Keratinocyte (primary cell): Measurements from ENCODE around the gene GNB1L. TPM values are rescaled to one million over a fixed set of nuclear protein-coding genes. Genes with fewer than 3 reads are reported as not detected.

Source experiments
- DNase-seq: peaks from one replicate; pipeline ENCODE4 v3.0.0-alpha.2; 2011; ENCODE audit warnings: low read depth, missing footprints, low spot score
- FAIRE-seq: peaks from 2 replicates; lab custom pipeline; 2011; peaks lifted over from hg19 to GRCh38; lab: Jason Lieb, UNC
- H2AFZ ChIP-seq: 2 replicates; pipeline ENCODE4 v1.6.0; 2012; ENCODE audit warnings: low read length, control low read depth, inconsistent platforms; ENCODE audit not compliant: control insufficient read depth
- H3K27ac ChIP-seq: 2 replicates; pipeline ENCODE4 v1.5.1; 2011; ENCODE audit warnings: low read length; ENCODE audit not compliant: control insufficient read depth, insufficient read depth
- H3K27me3 ChIP-seq: 3 replicates; pipeline ENCODE4 v1.6.0; 2011; ENCODE audit warnings: low read length; ENCODE audit not compliant: control insufficient read depth, insufficient read depth; ENCODE audit errors: extremely low read depth
- H3K36me3 ChIP-seq, 2 experiments: 2 replicates in 1 of 2; 3 replicates in 1 of 2; pipeline ENCODE4 v1.5.1; 2011; ENCODE audit warnings: low read length in 2 of 2, mild to moderate bottlenecking in 1 of 2; ENCODE audit not compliant: control insufficient read depth in 2 of 2, insufficient read depth in 2 of 2; ENCODE audit errors: extremely low read depth in 1 of 2
- H3K4me1 ChIP-seq: 3 replicates; pipeline ENCODE4 v1.5.1; 2011; ENCODE audit warnings: low read length; ENCODE audit not compliant: control insufficient read depth, insufficient read depth; ENCODE audit errors: extremely low read depth
- H3K4me2 ChIP-seq: 3 replicates; pipeline ENCODE4 v1.6.0; 2011; ENCODE audit warnings: low read depth, low read length; ENCODE audit not compliant: control insufficient read depth, insufficient read depth; ENCODE audit errors: extremely low read depth
- H3K4me3 ChIP-seq, 3 experiments: fragments of 200-600 bp in 1 of 3; sonication (generic) in 1 of 3; 2 replicates in 2 of 3; 3 replicates in 1 of 3; pipeline ENCODE4 v1.5.1; 2011 to 2016; ENCODE audit warnings: low read length in 3 of 3, mild to moderate bottlenecking in 3 of 3, control low read depth in 2 of 3, inconsistent platforms in 1 of 3, low read depth in 1 of 3, mixed read lengths in 1 of 3, mixed run types in 1 of 3, moderate library complexity in 1 of 3; ENCODE audit not compliant: control insufficient read depth in 2 of 3, insufficient read depth in 2 of 3; ENCODE audit errors: extremely low read depth in 1 of 3
- H3K79me2 ChIP-seq: 2 replicates; pipeline ENCODE4 v1.6.0; 2012; ENCODE audit warnings: low read length; ENCODE audit not compliant: control insufficient read depth, insufficient read depth
- H3K9ac ChIP-seq: 3 replicates; pipeline ENCODE4 v1.6.0; 2011; ENCODE audit warnings: low read length; ENCODE audit not compliant: control insufficient read depth, insufficient read depth; ENCODE audit errors: extremely low read depth
- H3K9me1 ChIP-seq: 3 replicates; pipeline ENCODE4 v1.6.0; 2011; ENCODE audit warnings: low read length; ENCODE audit not compliant: control insufficient read depth, insufficient read depth; ENCODE audit errors: extremely low read depth
- H3K9me3 ChIP-seq: 2 replicates; pipeline ENCODE4 v1.5.1; 2012; ENCODE audit warnings: low read depth, low read length; ENCODE audit not compliant: control insufficient read depth
- H4K20me1 ChIP-seq: 3 replicates; pipeline ENCODE4 v1.6.0; 2011; ENCODE audit warnings: low read length; ENCODE audit not compliant: control insufficient read depth, insufficient read depth; ENCODE audit errors: extremely low read depth
- CTCF ChIP-seq, 3 experiments: IDR thresholded peaks in 1 of 3; conservative IDR thresholded peaks in 1 of 3; optimal IDR thresholded peaks in 1 of 3; 2 replicates in 2 of 3; 3 replicates in 1 of 3; pipeline versions ENCODE3 to v1.5.1; 2011; ENCODE audit warnings: low read length in 3 of 3, mild to moderate bottlenecking in 3 of 3, moderate library complexity in 2 of 3, control low read depth in 1 of 3, inconsistent platforms in 1 of 3; ENCODE audit not compliant: insufficient read depth in 2 of 3; ENCODE audit errors: extremely low read depth in 1 of 3
- EZH2 ChIP-seq: IDR thresholded peaks from one replicate; pipeline ENCODE4 v1.6.1; 2012; ENCODE audit warnings: inconsistent platforms, mild to moderate bottlenecking, low read length, moderate library complexity
- dilution Hi-C: fragments of 300-500 bp; cut with MboI; formaldehyde crosslinking; loops from one replicate; pipeline ENCODE4 v1.7.0; 2020; ENCODE audit warnings: low sequenced_read_pairs; ENCODE audit not compliant: extremely low pct_ligation_motif_present
- polyA plus RNA-seq, 5 experiments: library from polyadenylated mRNA; depleted of rRNA in 3 of 5; stranded (reverse) in 3 of 5; stranded (forward) in 1 of 5; unstranded in 1 of 5; fragments of >200 nt; gene quantifications; 1 replicate in 1 of 5; 2 replicates in 3 of 5; 3 replicates in 1 of 5; pipeline versions ENCODE4 v1.2.1 to v1.2.3, GENCODE V29; 2011 to 2012; ENCODE audit warnings: missing spikeins in 2 of 5, low read depth in 1 of 5, low replicate concordance in 1 of 5

GNB1L gene
- polyA plus RNA-seq, 1 donor (not counting 4 experiments of a cell fraction or from before 2014, with no cell fraction given), result 2.0 TPM

- TF ChIP-seq CTCF (optimal IDR thresholded peaks at IDR 0.05 in 1 of 3, IDR thresholded peaks at IDR 0.05 in 1 of 3, conservative IDR thresholded peaks at IDR 0.05 in 1 of 3; ENCODE audit: extremely low read depth in 1 of 3, insufficient read depth in 2 of 3, low read length in 3 of 3) (no peak), EZH2 (no peak)
- H3K9me3 ChIP-seq, result no peaks in the 10 kb centered on the region
- DNase-seq, result no peak
- H3K9ac ChIP-seq, result no peak overlapping the region
- H3K4me1 ChIP-seq, result no peaks in the 10 kb centered on the region
- no peaks in the 10 kb centered on the region for H4K20me1 ChIP-seq
- H3K79me2 ChIP-seq, result no peaks in the 10 kb centered on the region
- H3K27me3 ChIP-seq, result no peaks in the 10 kb centered on the region
- no peaks in the 10 kb centered on the region for H3K9me1 ChIP-seq
- no peaks in the 10 kb centered on the region for H3K36me3 ChIP-seq
- H3K4me2 ChIP-seq, result no peak overlapping the region
- FAIRE-seq, result no peak
- H3K27ac ChIP-seq, result no peak overlapping the region
- H3K4me3 ChIP-seq, result no peak overlapping the region
- no peak overlapping the region for H2AFZ ChIP-seq
- dilution Hi-C loops, result no loop called here
These were observed 48.8 kb upstream of the GNB1L start for GRCh38 chr22:19903513-19903912.

GRCh38 chr22:19903031-19903430 lies 48.4 kb upstream of the GNB1L start:
- DNase-seq (no peak), FAIRE-seq (no peak)
- H3K27me3 ChIP-seq, result no peaks in the 10 kb centered on the region
- no peak overlapping the region for H2AFZ ChIP-seq
- no peaks in the 10 kb centered on the region for H3K9me1 ChIP-seq
- H3K36me3 ChIP-seq, result no peaks in the 10 kb centered on the region
- no peak overlapping the region for H3K9ac ChIP-seq
- H4K20me1 ChIP-seq, result no peaks in the 10 kb centered on the region
- H3K9me3 ChIP-seq, result no peaks in the 10 kb centered on the region
- H3K4me1 ChIP-seq, result no peaks in the 10 kb centered on the region
- no peak overlapping the region for H3K4me2 ChIP-seq
- dilution Hi-C loops, result no loop called here
- H3K79me2 ChIP-seq, result no peaks in the 10 kb centered on the region
- H3K4me3 ChIP-seq, result no peak overlapping the region
- no peak overlapping the region for H3K27ac ChIP-seq
- no peak for TF ChIP-seq EZH2
- TF ChIP-seq CTCF (optimal IDR thresholded peaks at IDR 0.05 in 1 of 3, IDR thresholded peaks at IDR 0.05 in 1 of 3, conservative IDR thresholded peaks at IDR 0.05 in 1 of 3; ENCODE audit: extremely low read depth in 1 of 3, insufficient read depth in 2 of 3, low read length in 3 of 3), result no peak
